Neural cell (in vitro differentiated cells): ENCODE results near the gene WDR5. TPM values are rescaled to one million over a fixed set of nuclear protein-coding genes. Genes with fewer than 3 reads are reported as not detected.

ENCODE experiments used
- H2AFZ ChIP-seq: fragments of 200-600, 300-800 bp; sonication (generic), shearing (Covaris generic); 2 replicates; pipeline ENCODE4 v1.6.0; 2014; ENCODE audit warnings: low read depth, mild to moderate bottlenecking, antibody characterized with exemption, low read length, moderate library complexity
- H3F3A ChIP-seq: fragments of 200-600 bp; shearing (Covaris generic); 2 replicates; pipeline ENCODE4 v1.6.1; 2016; ENCODE audit warnings: mild to moderate bottlenecking, moderate library complexity, mixed read lengths, antibody characterized with exemption, low read length; ENCODE audit not compliant: insufficient read depth, poor library complexity, severe bottlenecking
- H3K27ac ChIP-seq: fragments of 200-600, 300-800 bp; sonication (generic), shearing (Covaris generic); 2 replicates; pipeline ENCODE4 v1.5.1; 2014; ENCODE audit warnings: mild to moderate bottlenecking, low read length, moderate library complexity
- H3K27me3 ChIP-seq: fragments of 300-800, 200-600 bp; sonication (generic), shearing (Covaris generic); 2 replicates; pipeline ENCODE4 v1.6.0; 2014; ENCODE audit warnings: mild to moderate bottlenecking, low read depth, low read length, moderate library complexity; ENCODE audit not compliant: insufficient read depth
- H3K36me3 ChIP-seq: fragments of 300-800, 200-600 bp; sonication (generic), shearing (Covaris generic); 2 replicates; pipeline ENCODE4 v1.5.1; 2014; ENCODE audit warnings: mild to moderate bottlenecking, antibody characterized with exemption, low read length, moderate library complexity; ENCODE audit not compliant: insufficient read depth
- H3K4me2 ChIP-seq: fragments of 300-800, 200-600 bp; sonication (generic), shearing (Covaris generic); 2 replicates; pipeline ENCODE4 v1.6.0; 2014; ENCODE audit warnings: mild to moderate bottlenecking, low read length
- H3K4me3 ChIP-seq: fragments of 300-800, 200-600 bp; sonication (generic), shearing (Covaris generic); 2 replicates; pipeline ENCODE4 v1.5.1; 2014; ENCODE audit warnings: mild to moderate bottlenecking, low read length, moderate library complexity
- H3K79me2 ChIP-seq: fragments of 200-600 bp; shearing (Covaris generic); replicated peaks from 2 replicates; pipeline ENCODE4 v1.6.0; 2014; ENCODE audit warnings: mild to moderate bottlenecking, low read length, moderate library complexity; ENCODE audit not compliant: insufficient read depth
- H3K9ac ChIP-seq: fragments of 300-800, 200-600 bp; sonication (generic), shearing (Covaris generic); 2 replicates; pipeline ENCODE4 v1.6.1; 2016; ENCODE audit warnings: mild to moderate bottlenecking, low read length, mixed read lengths
- H3K9me2 ChIP-seq: fragments of 200-600 bp; shearing (Covaris generic); 2 replicates; pipeline ENCODE4 v1.6.1; 2016; ENCODE audit warnings: mild to moderate bottlenecking, low read length, mixed read lengths; ENCODE audit not compliant: insufficient read depth
- H3K9me3 ChIP-seq: fragments of 200-600, 300-800 bp; sonication (generic), shearing (Covaris generic); 2 replicates; pipeline ENCODE4 v1.6.1; 2016; ENCODE audit warnings: mild to moderate bottlenecking, mixed run types, low read length, moderate library complexity, mixed read lengths
- H4K20me1 ChIP-seq: fragments of 200-600 bp; shearing (Covaris generic); 2 replicates; pipeline ENCODE4 v1.6.1; 2016; ENCODE audit warnings: mild to moderate bottlenecking, mixed run types; ENCODE audit not compliant: insufficient read depth
- CTCF ChIP-seq: fragments of 450-650 bp; IDR thresholded peaks from 2 replicates; pipeline ENCODE4 v1.5.1; 2014; ENCODE audit warnings: antibody characterized with exemption, mild to moderate bottlenecking, moderate library complexity; ENCODE audit not compliant: poor library complexity, severe bottlenecking
- EP300 ChIP-seq: fragments of 450-650 bp; conservative IDR thresholded peaks from 2 replicates; pipeline ENCODE4 v1.6.1; 2014; ENCODE audit warnings: antibody characterized with exemption, mild to moderate bottlenecking, moderate library complexity; ENCODE audit not compliant: poor library complexity, severe bottlenecking
- EZH2 ChIP-seq: fragments of 200-600, 300-800 bp; shearing (Covaris generic), sonication (generic); IDR thresholded peaks from 2 replicates; pipeline ENCODE4 v1.6.1; 2014; ENCODE audit warnings: antibody characterized with exemption, low read length, borderline replicate concordance, mild to moderate bottlenecking; ENCODE audit not compliant: insufficient read depth, poor library complexity, severe bottlenecking
- MXI1 ChIP-seq: fragments of 450-650 bp; conservative IDR thresholded peaks from 2 replicates; pipeline ENCODE4 v1.6.1; 2014; ENCODE audit warnings: antibody characterized with exemption, mild to moderate bottlenecking; ENCODE audit not compliant: poor library complexity, severe bottlenecking
- POLR2AphosphoS5 ChIP-seq: IDR thresholded peaks from 2 replicates; pipeline ENCODE4 v1.6.1; 2012
- RAD21 ChIP-seq: fragments of 450-650 bp; conservative IDR thresholded peaks from 2 replicates; pipeline ENCODE4 v1.6.1; 2014; ENCODE audit warnings: antibody characterized with exemption, mild to moderate bottlenecking, moderate library complexity
- REST ChIP-seq: IDR thresholded peaks from 2 replicates; pipeline ENCODE4 v1.6.1; 2012; ENCODE audit warnings: borderline replicate concordance
- SMC3 ChIP-seq: fragments of 450-650 bp; conservative IDR thresholded peaks from 2 replicates; pipeline ENCODE4 v1.6.1; 2014; ENCODE audit warnings: antibody characterized with exemption, mild to moderate bottlenecking, moderate library complexity; ENCODE audit not compliant: poor library complexity
- TAF1 ChIP-seq: IDR thresholded peaks from 2 replicates; pipeline ENCODE4 v1.6.1; 2012; ENCODE audit warnings: low read depth
- polyA plus RNA-seq: library from polyadenylated mRNA; depleted of rRNA; stranded (reverse); fragments of >200 nt; gene quantifications from 2 replicates; pipeline ENCODE4 v1.2.3, GENCODE V29; 2014

Gene WDR5
- polyA plus RNA-seq, 1 donor from 2014 or later, result 40.2 TPM

DNA sequence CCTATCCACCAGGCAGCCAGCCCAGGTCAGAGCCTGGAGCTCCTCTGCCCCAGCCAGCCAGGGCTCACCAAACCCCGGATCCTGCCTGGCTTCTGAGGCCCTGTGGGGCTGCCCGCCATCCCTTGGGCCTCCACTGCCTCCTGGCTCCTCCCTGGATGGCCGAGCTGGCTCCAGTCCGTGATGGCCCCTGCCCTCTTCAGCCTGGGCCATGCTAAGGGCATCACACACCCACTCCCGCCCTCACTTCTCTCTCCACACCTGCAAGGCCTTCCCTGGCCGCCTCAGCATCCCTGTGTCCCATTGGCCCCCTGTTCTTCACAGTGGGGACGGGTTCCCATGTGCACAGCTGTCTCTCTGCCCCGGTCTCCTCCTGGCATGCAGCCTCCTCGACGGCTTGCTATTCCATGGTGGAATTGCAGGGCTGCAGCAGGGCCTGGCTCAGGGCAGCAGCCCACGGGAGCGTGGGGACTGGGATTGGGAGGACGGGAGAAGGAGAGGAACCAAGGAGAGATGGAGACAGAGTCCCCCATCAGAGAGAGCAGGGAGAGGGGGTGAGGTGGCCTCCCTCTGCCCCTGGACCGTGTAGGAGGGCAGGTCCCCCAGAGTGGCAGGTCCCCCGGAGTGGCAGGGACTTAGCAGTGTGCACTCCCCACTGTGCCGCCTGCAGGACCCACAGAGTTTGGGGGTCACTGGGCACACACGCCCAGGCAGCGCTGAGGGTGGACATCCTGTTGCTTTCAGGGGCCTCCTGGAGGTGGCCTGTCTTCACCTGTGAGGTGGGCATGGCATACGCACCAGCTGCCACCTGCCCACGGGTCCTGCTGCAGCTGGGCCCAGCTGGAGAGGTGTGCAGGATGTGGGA, 45.1 kb downstream of the WDR5 start:
- Histone ChIP-seq H3K27ac (no peak overlapping the region), H4K20me1 (no peaks in the 10 kb centered on the region), H2AFZ (no peak overlapping the region), H3K4me3 (no peak overlapping the region), H3K36me3 (no peaks in the 10 kb centered on the region), H3K4me2 (no peak overlapping the region), H3K9me3 (no peaks in the 10 kb centered on the region), H3K9ac (no peak overlapping the region), H3F3A (no peaks in the 10 kb centered on the region), H3K27me3 (no peaks in the 10 kb centered on the region), H3K79me2 (no peaks in the 10 kb centered on the region), H3K9me2 (no peaks in the 10 kb centered on the region)
- TF ChIP-seq POLR2AphosphoS5 (no peak), EP300 (no peak), EZH2 (no peak), REST (no peak), RAD21 (no peak), TAF1 (no peak), SMC3 (no peak), CTCF (no peak), MXI1 (no peak)

- no peaks in the 10 kb centered on the region for H3K79me2 ChIP-seq
- H4K20me1 ChIP-seq, result no peaks in the 10 kb centered on the region
- H3K4me2 ChIP-seq, result no peak overlapping the region
- H3F3A ChIP-seq, result no peaks in the 10 kb centered on the region
- no peaks in the 10 kb centered on the region for H3K9me2 ChIP-seq
- H3K9ac ChIP-seq, result no peak overlapping the region
- no peak overlapping the region for H3K27ac ChIP-seq
- H3K36me3 ChIP-seq, result no peaks in the 10 kb centered on the region
- TF ChIP-seq EP300 (no peak), EZH2 (no peak), CTCF (no peak), SMC3 (no peak), POLR2AphosphoS5 (no peak)
- no peaks in the 10 kb centered on the region for H3K27me3 ChIP-seq
- no peaks in the 10 kb centered on the region for H3K9me3 ChIP-seq
- H2AFZ ChIP-seq, result no peak overlapping the region
- no peak overlapping the region for H3K4me3 ChIP-seq
Observed at GRCh38 chr9:134181648-134182034, 45.8 kb downstream of the WDR5 start.
